GM19043 (cell line): ENCODE measurements around the gene CACNA2D3.

Experiments used
- ATAC-seq: cut with Tn5 transposase; IDR thresholded peaks from one replicate; pipeline ENCODE4 v1.9.1; 2021; ENCODE audit warnings: low read depth; ENCODE audit not compliant: unreplicated experiment

Gene CACNA2D3

DNA sequence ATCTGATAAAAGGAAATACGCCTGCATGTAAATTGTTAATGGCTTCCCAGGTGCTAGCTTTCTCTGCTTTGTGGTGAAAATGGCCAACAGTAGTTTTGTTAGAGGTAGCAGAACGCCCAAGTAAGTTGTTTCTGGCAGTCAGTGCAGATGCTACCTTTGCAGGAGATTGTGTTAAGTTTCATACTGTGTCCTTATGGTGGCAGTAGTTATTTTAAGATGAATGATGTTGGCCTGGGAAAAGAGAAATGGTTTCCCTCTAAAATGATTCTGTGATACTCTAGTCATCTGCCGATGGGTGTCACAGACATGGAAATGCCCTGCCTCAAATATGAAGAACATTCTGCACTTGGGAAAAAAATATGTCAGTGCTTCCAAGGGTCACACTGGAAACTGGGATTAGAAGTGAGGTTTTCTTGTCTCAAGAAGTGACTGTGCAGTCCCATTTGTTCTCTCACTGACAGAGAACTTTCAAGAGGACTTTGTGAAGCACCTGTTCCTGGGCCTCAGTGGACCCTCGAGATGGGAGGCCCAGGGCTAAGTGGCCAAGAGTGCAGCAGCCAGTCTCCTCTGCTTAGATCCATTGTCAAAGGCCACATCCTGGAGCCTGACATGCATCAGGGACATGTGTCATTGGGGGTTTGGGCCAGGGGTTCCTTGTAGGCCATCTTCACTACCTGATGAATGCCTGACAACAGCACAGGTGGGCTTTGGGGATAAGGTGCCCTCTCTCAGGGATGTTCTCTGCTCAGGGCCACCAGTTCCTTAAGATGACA, 393.3 kb downstream of the CACNA2D3 start:
- ATAC-seq: no peak

DNA sequence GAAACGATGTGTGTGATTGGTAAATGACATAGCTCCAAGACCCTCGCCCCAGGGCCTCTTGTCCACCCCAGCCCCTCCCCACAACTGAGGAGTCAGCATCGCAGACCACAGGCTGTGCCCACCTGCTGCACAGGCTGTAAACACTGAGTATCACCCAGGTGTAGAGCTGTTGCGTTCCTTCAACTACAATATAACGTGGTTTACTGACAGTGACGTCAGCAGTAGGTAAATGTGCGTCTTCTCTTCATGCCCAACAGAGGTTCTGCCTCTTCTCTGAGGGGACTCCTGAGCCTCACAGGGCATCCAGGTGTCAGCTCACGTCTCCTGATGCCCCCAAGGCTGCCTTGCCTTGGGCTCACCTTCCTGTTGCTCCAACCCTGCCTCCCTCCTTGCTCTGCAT, 395.1 kb downstream of the CACNA2D3 start:
- ATAC-seq: no peak

DNA sequence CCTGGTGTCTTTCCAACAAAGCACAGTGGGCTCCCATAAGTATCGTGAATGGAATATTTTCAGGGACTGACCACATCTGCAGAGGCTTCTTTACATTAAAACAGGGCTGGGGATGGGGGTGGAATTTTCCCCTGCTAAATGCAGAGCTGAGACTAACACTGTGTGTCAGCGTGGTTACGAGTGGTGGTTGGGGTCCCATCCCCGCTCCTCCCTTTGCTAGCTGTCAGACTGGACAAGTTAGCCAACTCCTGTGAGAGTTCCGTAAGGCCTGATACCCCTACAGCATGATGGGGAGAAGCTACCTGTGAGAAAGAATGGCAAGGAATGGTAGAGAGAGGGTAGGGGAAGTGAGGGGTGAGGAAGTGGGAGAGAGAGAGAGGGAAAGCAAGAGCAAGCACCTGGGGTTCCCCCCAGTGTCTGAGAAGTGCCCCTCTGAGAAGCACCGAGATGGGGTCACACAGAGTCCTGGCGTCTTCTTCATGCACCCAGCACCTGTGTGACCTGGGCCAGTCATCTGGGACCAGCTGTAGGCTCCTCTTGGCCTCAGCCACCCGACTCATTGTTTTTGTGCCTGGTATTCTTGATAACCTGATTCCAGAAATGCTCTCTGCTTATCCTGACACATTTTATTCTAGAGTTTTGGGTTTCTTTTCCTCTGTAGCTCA, 395.8 kb downstream of the CACNA2D3 start:
- no peak for ATAC-seq

DNA sequence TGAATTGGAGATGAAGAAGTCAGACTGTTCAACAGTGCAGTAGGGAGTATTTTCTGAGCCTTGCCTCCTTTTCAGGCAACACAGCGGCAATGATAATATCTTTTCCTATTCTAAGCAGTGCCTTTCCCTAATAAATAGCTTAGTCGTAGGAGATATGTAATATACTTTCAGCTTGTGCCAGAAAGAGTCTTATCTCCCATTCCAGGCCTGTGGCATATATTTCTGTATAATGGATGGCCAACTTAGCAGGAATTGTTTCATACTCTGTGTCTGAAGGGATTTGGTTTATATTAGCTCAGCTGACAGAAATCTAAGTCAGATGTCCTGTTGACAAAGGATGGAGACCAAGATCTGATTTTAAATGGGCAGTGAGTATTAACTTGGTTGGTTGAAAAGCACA, 397.1 kb downstream of the CACNA2D3 start:
- ATAC-seq: no peak

DNA sequence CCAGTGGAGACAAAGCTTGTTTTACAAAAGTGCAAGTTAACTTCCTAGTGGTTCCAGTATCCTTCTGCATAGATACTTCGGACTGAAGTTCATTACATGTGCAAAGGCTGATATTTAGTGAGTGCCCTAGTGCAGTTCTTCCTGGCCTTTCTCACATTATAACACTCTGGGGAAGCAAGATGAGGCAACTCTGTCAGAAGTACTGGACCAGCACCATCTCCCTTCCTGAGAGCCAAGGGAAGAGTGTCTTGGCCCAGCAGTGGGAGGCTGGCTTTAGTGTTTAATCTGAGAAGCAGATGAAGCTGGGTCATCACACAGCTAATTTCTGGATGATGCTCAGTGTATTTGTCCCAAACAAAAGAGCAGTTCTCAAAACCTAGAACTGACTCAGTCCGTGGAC, 397.7 kb downstream of the CACNA2D3 start:
- no peak for ATAC-seq

DNA sequence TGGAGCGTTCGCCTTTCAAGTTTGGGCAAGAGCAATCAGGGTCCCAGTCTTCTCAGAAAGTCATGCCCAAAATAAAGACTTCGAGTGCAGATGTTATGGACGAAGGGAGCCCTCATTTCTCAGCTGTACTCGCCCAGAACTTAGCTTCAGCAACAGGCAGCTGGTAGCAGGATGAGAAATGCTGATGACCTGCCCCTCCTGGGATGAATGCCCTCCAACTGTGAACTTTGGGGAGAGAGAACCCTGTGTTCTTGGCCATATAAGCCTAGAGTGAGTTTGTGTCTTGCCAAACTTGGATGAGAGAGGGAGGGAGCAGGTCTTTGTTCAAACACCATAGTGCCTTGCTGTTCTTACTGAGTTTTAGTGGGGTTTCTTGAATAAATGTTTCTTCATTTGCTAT, 405.2 kb downstream of the CACNA2D3 start:
- no peak for ATAC-seq

DNA sequence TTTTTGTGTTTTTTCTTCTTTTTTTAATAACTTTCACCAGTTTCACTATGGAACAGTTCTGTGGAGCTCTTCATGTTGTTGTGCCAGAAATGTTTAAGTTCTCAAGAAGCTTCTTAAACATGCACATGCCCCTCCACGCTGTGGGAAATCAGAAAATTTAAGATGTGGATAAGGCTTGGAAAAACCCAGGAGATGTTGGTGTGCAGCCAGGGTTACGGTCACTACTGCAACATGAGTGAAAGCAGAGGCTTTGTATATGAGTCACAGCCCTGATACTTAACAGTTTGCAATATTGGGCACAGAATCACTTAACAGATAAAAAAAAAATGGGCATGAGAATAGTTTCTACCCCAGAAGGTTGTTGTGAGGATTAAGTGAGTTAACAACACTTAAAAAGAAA, 405.6 kb downstream of the CACNA2D3 start:
- no peak for ATAC-seq

DNA sequence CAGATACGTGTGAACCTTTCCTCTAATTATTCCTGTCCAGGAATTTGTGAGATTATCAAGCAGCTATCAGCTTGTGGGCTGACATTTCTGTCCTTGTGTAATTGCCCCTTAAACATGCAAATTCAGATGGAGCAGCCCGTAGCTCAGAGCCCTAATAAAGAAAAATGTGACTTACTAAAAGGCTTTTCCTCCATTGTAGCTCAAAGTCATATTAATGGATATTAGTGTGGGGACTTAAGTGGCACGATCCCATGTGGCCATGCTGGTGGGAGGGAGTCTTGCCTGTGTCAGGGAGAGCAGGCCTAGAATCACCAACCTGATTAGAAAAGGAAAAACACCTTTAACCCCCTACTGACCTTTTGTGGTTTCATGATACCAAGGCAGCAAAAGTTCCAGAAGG, 406.3 kb downstream of the CACNA2D3 start:
- no peak for ATAC-seq

DNA sequence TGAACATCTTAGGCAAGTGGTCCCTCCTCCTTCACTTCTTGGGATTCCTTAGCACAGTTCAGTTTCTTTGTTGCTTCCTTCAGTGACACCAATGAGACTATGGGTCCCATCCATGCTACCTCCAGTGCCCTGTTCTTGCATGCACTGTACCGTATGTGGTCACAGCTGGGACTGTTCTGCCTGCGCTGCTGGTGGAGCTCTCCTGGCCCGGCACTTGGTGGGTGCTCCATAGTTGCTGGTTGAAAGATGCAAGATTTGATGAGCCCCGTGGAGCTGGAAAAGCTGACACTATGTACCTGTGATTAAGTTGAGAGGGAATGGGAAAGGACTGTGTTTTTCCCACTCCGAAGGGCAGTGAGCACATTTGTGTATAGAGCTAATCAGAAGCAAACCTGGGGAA, 407.7 kb downstream of the CACNA2D3 start:
- ATAC-seq: no peak

DNA sequence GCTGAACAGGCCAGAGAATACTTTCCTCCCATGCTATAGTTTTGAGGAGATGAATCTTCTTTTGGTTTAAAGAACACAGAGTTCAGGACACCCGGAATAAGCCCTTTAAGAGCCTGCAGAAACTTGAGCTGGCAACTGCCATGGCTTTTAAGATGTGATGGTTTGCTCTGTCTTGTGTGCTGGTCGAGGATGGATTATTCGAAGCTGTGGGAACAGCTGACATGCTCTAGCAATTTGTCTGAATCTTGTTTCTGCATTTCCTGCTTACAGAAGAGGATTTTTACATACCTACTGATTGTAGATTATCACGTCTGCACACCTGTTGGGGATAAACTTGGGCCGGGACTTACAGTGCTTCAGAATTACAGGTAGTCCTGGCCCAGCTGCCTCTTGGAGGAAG, 408.6 kb downstream of the CACNA2D3 start:
- ATAC-seq: no peak

DNA sequence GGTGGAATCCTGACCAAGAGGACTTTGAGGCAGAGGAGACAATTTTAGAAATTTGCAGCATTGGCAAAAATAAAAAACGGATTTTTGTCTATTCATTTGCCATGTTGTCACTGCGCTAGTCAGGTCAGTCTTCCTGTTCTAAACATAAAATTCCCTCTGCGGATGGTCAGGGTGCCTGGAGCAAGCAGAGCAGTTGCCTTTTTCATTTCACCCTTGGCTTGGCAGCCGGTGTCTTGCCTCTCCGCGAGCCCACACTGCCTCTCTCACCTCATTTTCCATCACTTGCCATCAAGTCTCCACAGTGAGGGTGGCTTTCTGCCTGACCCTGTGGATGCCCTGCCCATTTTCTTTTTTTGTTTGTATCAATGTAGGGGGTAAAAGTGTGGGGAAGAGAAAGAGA, 409.4 kb downstream of the CACNA2D3 start:
- no peak for ATAC-seq

DNA sequence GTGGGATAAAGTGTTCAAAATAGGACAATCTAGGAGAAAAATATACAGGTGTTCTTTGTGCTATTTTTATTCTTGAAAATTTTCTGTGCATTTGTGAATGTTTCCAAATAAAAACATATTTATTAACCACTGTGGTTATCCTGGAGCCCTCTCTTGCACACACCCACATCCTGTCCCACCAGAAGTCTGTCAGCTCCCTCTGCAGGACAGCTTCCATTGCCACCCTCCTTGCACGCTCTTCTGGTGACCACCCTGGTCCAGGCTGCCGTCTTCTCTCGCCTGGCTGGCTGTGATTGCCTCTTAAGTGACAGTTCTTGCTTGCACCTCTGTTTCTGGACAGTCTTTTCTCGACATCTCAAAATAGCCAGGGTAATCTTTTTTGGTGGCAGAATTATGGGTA, 411.5 kb downstream of the CACNA2D3 start:
- no peak for ATAC-seq

DNA sequence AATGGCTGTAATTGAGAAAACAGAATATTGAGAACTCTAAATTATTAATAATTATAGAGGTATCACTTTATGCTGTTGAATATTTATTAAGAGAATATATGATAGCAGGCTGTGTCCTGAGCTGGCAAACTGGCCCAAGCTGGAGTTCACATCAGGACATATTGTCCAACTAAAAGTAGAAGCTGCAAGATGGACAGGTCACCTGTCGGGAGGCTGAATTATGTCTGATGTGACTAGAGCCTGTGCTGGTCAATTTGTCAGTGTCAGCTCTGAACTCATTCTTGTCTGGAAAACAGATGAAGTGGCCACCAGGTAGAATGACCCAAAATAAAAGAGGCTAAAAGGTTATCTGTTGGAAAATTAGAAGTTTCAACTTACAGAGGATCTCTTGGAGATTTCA, 413.3 kb downstream of the CACNA2D3 start:
- no peak for ATAC-seq

DNA sequence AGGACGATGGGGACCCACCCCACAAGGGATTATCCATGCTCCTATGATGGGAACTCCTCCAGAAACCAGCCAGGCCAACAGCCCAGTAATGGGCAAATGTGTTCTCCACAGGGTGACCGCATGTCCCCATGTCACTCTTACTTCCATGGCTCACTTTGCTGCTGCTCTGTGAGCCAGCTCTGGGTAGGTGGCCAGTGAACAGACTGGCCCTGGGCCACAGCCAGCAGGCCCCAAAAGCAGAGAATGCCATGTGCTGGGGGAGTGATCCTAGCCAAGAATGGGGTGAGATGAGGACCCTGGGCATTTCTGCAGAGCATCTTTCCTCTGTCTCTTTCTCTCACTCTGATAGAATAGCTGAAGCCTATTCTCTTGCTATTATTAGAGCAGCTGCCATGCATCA, 414.1 kb downstream of the CACNA2D3 start:
- no peak for ATAC-seq

DNA sequence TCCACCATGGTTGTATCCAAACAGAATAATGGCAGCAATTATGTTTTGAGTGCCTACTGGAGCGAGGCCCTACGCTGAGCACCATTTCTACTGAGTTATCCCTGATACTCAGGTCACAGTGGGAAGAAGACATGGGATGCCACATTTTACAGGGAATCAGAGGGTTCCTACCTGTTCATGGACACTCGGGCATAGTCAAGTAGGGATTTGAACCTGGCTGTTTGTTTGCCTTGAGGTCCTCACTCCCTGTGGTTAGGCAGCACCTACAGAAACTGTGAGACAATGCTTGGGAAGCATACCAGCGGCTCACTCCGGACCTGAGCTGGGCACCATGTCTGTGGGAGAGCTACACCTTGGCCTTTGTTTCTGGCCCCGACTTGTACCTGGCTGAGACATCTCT, 415.2 kb downstream of the CACNA2D3 start:
- ATAC-seq: no peak

DNA sequence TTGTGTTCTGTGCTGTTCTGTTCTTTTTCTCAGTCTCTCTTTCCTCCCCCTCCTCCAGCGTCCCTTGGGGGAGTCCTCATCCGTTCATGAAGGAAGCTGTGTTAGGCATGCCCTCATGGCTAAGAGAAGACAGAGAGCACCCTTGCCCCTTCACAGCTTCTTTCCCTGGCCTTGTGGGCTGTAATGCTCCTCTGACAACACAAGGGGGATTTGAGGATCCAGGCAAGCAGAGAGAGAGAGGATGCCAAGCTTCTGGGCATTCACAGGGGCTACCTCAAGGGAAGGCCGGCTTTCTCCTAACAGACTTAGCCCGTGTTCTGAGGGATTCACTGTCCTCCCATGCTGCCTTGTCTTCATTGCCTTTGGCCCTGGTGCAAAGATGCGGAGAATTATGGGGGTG, 416.0 kb downstream of the CACNA2D3 start:
- ATAC-seq: no peak

DNA sequence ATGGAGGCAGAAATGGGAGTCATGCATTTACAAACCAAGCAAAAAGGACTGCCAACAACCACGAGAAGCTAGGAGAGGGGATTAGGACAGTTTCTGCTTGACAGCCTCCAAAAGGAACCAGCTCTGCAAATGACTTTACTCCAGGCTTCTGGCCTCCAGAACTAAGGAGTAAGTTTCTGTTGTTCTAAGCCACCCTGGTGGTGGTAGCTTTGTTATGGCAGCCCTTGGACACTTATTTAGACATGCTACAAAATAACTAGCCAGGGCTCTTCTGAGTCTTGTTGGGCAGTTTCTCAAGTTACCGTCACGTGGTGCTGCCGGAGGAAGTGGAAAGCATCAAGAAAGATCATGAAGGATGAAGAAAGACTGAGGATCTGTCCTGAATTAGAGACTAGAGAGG, 419.0 kb downstream of the CACNA2D3 start:
- no peak for ATAC-seq

DNA sequence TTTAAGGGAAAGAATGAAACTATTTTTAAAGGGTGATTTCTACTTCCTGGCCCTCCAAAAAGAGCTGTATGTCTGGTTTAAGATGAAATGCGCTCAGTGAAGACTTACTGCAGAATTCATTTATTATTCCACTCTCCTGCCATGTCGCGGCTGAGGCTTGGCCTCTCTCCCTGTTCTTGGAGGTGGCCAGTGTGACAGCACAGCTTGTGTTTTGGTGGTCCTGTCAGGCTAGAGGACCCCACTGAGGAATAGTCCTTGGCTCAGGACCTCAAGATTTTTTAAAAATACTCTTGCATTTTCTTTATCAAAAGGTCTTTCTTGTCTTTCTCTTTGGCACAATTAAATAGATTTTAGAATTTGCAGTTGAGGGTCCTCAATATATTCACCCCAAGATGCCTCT, 421.1 kb downstream of the CACNA2D3 start:
- ATAC-seq: no peak

DNA sequence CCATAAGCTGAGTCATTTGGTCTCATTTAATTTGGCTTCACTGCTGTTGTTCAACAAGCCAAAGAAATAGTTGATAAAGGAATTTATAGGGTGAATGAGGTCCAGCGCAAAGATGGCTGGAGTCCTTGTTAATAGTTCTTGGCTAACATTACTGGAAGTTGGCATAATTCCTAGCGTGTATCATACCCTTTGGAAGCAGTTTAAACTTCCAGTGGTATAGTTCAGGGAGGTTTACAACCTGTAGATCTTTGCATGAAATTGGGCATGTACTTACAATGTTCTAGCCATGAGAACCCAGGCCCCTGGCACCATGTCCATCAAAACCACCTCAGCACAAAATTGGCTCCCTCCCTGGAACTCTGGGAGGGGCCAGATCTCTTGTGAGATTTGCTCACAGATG, 424.7 kb downstream of the CACNA2D3 start:
- no peak for ATAC-seq

DNA sequence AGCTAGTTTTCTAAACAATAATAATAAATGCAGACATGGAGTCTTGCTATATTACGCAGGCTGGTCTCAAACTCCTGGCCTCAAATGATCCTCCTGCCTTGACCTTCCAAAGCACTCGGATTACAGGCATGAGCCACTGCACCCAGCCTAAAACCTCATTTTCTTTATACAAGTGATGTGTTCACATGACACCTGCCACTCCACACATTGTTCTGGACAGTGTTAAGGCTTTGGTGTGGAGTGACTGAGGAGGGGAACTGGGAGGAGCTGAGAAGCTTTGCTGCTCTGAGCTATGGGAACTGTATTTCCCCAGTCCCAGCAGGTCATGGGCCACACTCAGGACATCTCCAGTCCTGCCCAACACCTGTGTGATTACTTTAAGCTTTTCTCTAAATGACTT, 425.5 kb downstream of the CACNA2D3 start:
- no peak for ATAC-seq

DNA sequence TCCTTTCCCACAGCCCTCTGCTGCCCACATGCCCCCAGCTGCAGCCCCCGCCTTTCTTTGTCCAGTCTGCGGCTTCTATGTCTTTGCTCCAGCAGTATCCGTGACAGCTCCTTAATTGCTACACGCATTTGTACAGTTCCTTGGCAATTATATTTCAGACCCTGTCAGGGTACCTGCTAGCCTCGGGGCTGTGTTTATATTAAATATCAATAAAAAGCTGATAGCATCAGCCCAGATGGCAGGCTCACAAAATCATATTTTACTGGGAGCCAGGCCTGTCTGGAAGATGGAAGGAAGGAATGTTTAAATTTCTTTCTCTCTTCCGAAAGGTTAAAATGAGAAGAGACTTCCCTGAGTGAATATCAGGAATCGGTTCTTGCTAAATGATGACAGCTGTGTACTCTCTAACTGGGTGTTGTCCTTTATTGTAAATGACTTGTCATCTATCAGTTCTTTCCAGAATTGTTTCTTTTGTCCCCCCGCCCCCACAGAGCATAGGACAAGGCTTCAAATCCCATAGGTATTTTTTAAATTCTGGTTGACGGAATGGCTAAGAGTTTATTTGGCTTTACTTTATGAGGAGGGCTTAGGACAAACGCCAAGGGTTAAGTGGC, 427.4 kb downstream of the CACNA2D3 start:
- ATAC-seq: no peak
